ENCODE measurements around the gene PASK. TPM values are rescaled to one million over a fixed set of nuclear protein-coding genes. Genes with fewer than 3 reads are reported as not detected.

Gene PASK
- total RNA-seq, 4 donors from 2014 or later, result 3.4 to 8.9 (median 5.6) TPM

DNA sequence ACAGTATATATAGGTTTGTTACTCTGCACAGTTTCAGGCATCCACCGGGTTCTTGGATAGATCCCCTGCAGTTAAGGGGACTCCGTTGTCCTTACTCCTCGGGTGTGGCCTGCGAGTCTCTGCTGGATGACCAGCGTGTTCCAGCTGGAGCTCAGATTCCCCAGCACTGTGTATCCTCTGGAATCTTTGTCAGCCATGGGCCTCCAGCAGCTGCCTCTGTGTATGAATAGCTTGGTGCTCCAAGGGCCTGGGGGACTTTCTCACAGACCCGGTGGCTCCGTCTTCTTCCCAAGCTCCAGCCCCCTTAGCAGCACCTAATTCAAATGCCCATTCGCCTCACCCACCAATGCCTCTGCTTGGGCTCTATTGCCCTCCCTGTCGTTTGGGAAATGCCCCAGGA lies 45.5 kb upstream of the PASK start:
- intact Hi-C loops (cut with DNase I), result no loop called here
- WGBS, 2 donors, result 54 to 56% methylated on average over 5 to 7 of the region's 9 CpGs
- TF ChIP-seq, protein P1, sequence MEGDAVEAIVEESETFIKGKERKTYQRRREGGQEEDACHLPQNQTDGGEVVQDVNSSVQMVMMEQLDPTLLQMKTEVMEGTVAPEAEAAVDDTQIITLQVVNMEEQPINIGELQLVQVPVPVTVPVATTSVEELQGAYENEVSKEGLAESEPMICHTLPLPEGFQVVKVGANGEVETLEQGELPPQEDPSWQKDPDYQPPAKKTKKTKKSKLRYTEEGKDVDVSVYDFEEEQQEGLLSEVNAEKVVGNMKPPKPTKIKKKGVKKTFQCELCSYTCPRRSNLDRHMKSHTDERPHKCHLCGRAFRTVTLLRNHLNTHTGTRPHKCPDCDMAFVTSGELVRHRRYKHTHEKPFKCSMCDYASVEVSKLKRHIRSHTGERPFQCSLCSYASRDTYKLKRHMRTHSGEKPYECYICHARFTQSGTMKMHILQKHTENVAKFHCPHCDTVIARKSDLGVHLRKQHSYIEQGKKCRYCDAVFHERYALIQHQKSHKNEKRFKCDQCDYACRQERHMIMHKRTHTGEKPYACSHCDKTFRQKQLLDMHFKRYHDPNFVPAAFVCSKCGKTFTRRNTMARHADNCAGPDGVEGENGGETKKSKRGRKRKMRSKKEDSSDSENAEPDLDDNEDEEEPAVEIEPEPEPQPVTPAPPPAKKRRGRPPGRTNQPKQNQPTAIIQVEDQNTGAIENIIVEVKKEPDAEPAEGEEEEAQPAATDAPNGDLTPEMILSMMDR (IDR thresholded peaks at IDR 0.05), result no peak
- no peak for TF ChIP-seq POLR2A (IDR thresholded peaks at IDR 0.05)
- peaks cover 0 to 5% (median 0%) of the 10 kb centered on the region in 3 donors for H3K4me1 ChIP-seq
- H3K4me3 ChIP-seq, result no peak overlapping the region
- no peaks in the 10 kb centered on the region for H3K27me3 ChIP-seq
- H3K9me3 ChIP-seq, result no peaks in the 10 kb centered on the region
- DNase-seq, result no peak
- no peak overlapping the region for H3K27ac ChIP-seq
- H3K36me3 ChIP-seq, result no peaks in the 10 kb centered on the region

DNA sequence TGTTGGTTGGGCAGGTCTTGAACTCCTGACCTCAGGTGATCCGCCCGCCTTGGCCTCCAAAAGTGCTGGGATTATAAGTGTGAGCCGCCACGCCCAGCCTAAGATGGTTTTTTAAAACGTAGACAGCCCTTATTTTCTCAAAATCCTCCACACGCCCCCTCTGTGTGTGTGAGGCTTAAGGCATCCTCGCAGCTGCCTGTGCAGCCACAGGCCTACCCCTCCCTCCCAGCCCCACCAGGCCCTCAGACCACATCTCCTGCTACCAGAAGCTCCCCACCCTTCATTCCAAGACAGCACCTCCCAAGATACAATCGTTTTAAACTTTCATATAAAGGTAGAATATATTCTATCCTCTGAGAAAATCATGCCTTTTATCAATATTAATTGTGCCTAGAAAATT lies 44.0 kb upstream of the PASK start:
- no peak overlapping the region for H3K4me3 ChIP-seq
- H3K36me3 ChIP-seq, result no peaks in the 10 kb centered on the region
- peaks cover 0 to 8% (median 0%) of the 10 kb centered on the region in 4 donors for H3K27me3 ChIP-seq
- no peaks in the 10 kb centered on the region for H3K9me3 ChIP-seq
- H3K27ac ChIP-seq, result no peak overlapping the region
- TF ChIP-seq POLR2A (IDR thresholded peaks at IDR 0.05), result no peak
- TF ChIP-seq, protein P1 (IDR thresholded peaks at IDR 0.05), result no peak
- peaks cover 0 to 9% (median 4%) of the 10 kb centered on the region in 3 donors for H3K4me1 ChIP-seq
- DNase-seq, result no peak
- 77 to 79% methylated on average over 8 of the region's 8 CpGs for WGBS, 2 donors
- intact Hi-C loops (cut with DNase I), result no loop called here

DNA sequence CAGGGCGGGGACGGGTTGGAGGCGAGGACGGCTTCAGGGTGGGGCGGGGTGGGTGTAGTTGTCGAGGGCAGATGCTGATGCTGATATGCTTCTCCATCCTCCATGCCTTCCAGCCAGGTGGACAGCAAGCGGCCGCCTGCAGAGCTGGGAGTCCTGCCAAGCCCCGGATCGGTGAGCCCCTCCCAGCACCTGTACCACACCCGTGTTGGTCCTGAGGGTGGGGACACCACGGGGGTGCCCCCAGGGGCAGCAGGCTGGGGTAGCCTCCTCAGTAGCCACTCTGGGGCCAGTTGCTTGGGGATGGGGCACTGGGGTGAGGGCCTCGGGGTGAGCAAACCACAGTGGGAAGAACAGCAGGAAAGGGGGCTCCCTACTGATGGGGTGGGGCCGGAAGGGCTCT lies 41.8 kb upstream of the PASK start:
- intact Hi-C loops (cut with DNase I), result no loop called here
- DNase-seq, result no peak
- peaks cover 0 to 9% (median 8%) of the 10 kb centered on the region in 3 donors for H3K4me1 ChIP-seq
- no peak for TF ChIP-seq POLR2A (IDR thresholded peaks at IDR 0.05)
- TF ChIP-seq, protein P1 (IDR thresholded peaks at IDR 0.05), result no peak
- H3K9me3 ChIP-seq, result no peaks in the 10 kb centered on the region
- H3K36me3 ChIP-seq, result no peaks in the 10 kb centered on the region
- WGBS, 2 donors, result 19 to 63% methylated on average over 1 to 5 of the region's 14 CpGs
- H3K4me3 ChIP-seq, result no peak overlapping the region
- no peak overlapping the region for H3K27ac ChIP-seq
- H3K27me3 ChIP-seq, result peaks cover 0 to 22% (median 0%) of the 10 kb centered on the region in 4 donors

DNA sequence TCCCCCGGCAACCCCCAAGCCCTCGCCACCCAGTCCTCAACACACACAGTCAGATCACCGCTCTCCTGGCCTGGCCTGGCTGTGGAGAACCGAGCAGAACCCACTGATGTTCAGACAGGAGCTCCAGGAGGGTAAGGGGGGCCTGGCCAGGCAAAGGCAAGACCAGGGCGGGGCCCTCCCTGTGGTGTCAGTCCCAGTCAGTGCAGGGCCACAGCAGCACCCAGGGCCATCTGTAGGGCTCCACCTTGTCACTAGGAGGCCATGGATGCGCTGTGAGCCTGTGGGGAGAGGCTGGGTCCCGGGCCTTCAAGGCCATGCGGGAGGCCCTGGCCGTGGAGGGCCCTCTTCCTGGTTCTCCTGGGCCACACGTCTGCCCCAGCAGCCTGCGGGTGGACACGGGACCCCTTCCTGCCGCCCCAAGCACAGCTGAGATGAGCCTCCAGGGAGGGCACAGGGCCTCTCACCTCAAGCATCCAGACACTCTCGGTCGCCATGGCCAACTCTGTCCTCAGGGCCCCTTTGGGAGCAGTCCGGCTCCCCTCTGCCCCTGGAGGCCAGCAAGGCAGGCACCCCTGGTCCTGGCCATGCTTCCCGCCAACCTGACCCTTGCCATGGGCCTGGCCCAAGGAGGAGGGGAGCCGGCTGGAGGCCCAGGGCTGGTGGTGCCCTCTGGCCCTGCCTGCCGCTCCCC lies 41.2 kb upstream of the PASK start:
- no peak overlapping the region for H3K27ac ChIP-seq
- no peak for DNase-seq

DNA sequence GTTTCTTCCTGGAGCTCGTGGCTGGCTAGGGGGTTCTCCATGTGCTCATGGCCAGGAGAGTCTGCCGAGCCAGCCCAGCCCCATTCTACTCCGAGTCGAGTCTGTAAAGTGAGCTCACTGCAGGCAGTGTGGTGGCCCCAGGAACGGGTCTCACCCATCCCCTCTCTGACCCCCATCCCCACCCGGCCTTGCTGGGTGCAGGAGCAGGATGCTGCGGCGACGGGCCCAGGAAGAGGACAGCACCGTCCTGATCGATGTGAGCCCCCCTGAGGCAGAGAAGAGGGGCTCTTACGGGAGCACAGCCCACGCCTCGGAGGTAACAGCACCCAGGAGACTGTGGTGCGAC lies 40.6 kb upstream of the PASK start:
- H3K4me3 ChIP-seq, result no peak overlapping the region
- no CpG with 5 or more reads among the region's 15 CpGs for WGBS, 2 donors
- intact Hi-C loops (cut with DNase I), result no loop called here
- no peaks in the 10 kb centered on the region for H3K36me3 ChIP-seq
- DNase-seq, result no peak
- no peak overlapping the region for H3K27ac ChIP-seq
- H3K4me1 ChIP-seq, result peaks cover 0 to 9% (median 8%) of the 10 kb centered on the region in 3 donors
- no peaks in the 10 kb centered on the region for H3K9me3 ChIP-seq
- H3K27me3 ChIP-seq, result peaks cover 0 to 22% (median 0%) of the 10 kb centered on the region in 4 donors
- no peak for TF ChIP-seq POLR2A (IDR thresholded peaks at IDR 0.05)
- TF ChIP-seq, protein P1 (IDR thresholded peaks at IDR 0.05), result no peak

More for the DNA sequence above, 41.2 kb upstream of the PASK start:
- 80% methylated on average over 2 of the region's 19 CpGs; no CpG with 5 or more reads in 1 of the 2 donors for WGBS, 2 donors
- TF ChIP-seq POLR2A (IDR thresholded peaks at IDR 0.05), result no peak
- TF ChIP-seq, protein P1 (IDR thresholded peaks at IDR 0.05), result no peak
- Histone ChIP-seq H3K4me1 (peaks cover 0 to 9% (median 8%) of the 10 kb centered on the region in 3 donors), H3K9me3 (no peaks in the 10 kb centered on the region), H3K4me3 (no peak overlapping the region), H3K27me3 (peaks cover 0 to 22% (median 0%) of the 10 kb centered on the region in 4 donors), H3K36me3 (no peaks in the 10 kb centered on the region)
- intact Hi-C loops (cut with DNase I), result no loop called here
